ENCODE measurements around the gene COQ5. TPM values are rescaled to one million over a fixed set of nuclear protein-coding genes. Genes with fewer than 3 reads are reported as not detected.

COQ5 gene
- 26.5 TPM for total RNA-seq
- 60.8 TPM for polyA plus RNA-seq (ENCODE audit: insufficient read depth, low read depth, low replicate concordance)
- long read RNA-seq, donor 1, transcript COQ5-201 (7 exons, 1,535 nt): major isoform, 12 of 19 reads
- long read RNA-seq, donor 1, partial matches to known transcripts: 6 of 19 reads
- long read RNA-seq, donor 1, other reads (novel, unspliced or antisense): 0 of 19 reads
- long read RNA-seq, donor 2, transcript COQ5-201 (7 exons, 1,535 nt): major isoform, 15 of 127 reads
- long read RNA-seq, donor 2, partial matches to known transcripts: 99 of 127 reads
- long read RNA-seq, donor 2, other reads (novel, unspliced or antisense): 11 of 127 reads
- long read RNA-seq, donor 3, transcript COQ5-201 (7 exons, 1,535 nt): major isoform, 25 of 157 reads
- long read RNA-seq, donor 3, partial matches to known transcripts: 116 of 157 reads
- long read RNA-seq, donor 3, other reads (novel, unspliced or antisense): 16 of 157 reads
- long read RNA-seq, donor 4, transcript COQ5-201 (7 exons, 1,535 nt): major isoform, 16 of 123 reads
- long read RNA-seq, donor 4, partial matches to known transcripts: 83 of 123 reads
- long read RNA-seq, donor 4, other reads (novel, unspliced or antisense): 24 of 123 reads
- long read RNA-seq, donor 5, partial matches to known transcripts: 0 of 1 reads
- long read RNA-seq, donor 5, other reads (novel, unspliced or antisense): 0 of 1 reads
- long read RNA-seq, donor 6, transcript COQ5-201 (7 exons, 1,535 nt): major isoform, 31 of 59 reads
- long read RNA-seq, donor 6, partial matches to known transcripts: 24 of 59 reads
- long read RNA-seq, donor 6, other reads (novel, unspliced or antisense): 0 of 59 reads
- long read RNA-seq, donor 7, transcript COQ5-201 (7 exons, 1,535 nt): major isoform, 27 of 35 reads
- long read RNA-seq, donor 7, partial matches to known transcripts: 0 of 35 reads
- long read RNA-seq, donor 7, other reads (novel, unspliced or antisense): 8 of 35 reads
- long read RNA-seq, donor 8, transcript COQ5-201 (7 exons, 1,535 nt): major isoform, 13 of 137 reads
- long read RNA-seq, donor 8, partial matches to known transcripts: 108 of 137 reads
- long read RNA-seq, donor 8, other reads (novel, unspliced or antisense): 15 of 137 reads
- long read RNA-seq, donor 9, transcript COQ5-201 (7 exons, 1,535 nt): major isoform, 6 of 45 reads
- long read RNA-seq, donor 9, partial matches to known transcripts: 38 of 45 reads
- long read RNA-seq, donor 9, other reads (novel, unspliced or antisense): 0 of 45 reads
- long read RNA-seq, donor 10, transcript COQ5-201 (7 exons, 1,535 nt): major isoform, 17 of 168 reads
- long read RNA-seq, donor 10, partial matches to known transcripts: 143 of 168 reads
- long read RNA-seq, donor 10, other reads (novel, unspliced or antisense): 8 of 168 reads

- Histone ChIP-seq H3K9ac (ENCODE audit: low read length in 3 of 3) (peak within 1 kb of the TSS; percentile 88 to 95 (median 93)), H3K9me3 (ENCODE audit: control insufficient read depth in 2 of 3, insufficient read depth in 1 of 3, low read length in 3 of 3) (no peaks in the 10 kb centered on the region), H3K27me3 (ENCODE audit: control insufficient read depth, insufficient read depth, low read length) (no peaks in the 10 kb centered on the region), H3K4me1 (ENCODE audit: control insufficient read depth in 2 of 3, insufficient read depth in 2 of 3, low read depth in 1 of 3, low read length in 3 of 3) (peaks cover 0 to 11% (median 0%) of the 10 kb centered on the region in 3 donors), H3K36me3 (ENCODE audit: control insufficient read depth in 2 of 3, insufficient read depth in 3 of 3, low read length in 3 of 3) (no peaks in the 10 kb centered on the region), H3K27ac (ENCODE audit: low read depth in 2 of 2, low read length in 2 of 2) (peak within 1 kb of the TSS; percentile 99), H3K4me3 (ENCODE audit: low read length in 3 of 3) (peak within 1 kb of the TSS; percentile 85 to 97 (median 86))
- no peak for TF ChIP-seq CTCF (IDR thresholded peaks at IDR 0.05; ENCODE audit: borderline replicate concordance, extremely low read depth, insufficient read depth)
- intact Hi-C loops (cut with DNase I): no loop called here
- peak; percentile 94 to 98 (median 95) for DNase-seq
- no peak for FAIRE-seq
Measured at GRCh38 chr12:120528861-120529525, at the start of gene COQ5. COQ5 (minus strand) TSS chr12:120529158; CDS start chr12:120529141, 17 bp downstream.

- Histone ChIP-seq H3K27ac (ENCODE audit: low read depth in 2 of 2, low read length in 2 of 2) (no peak overlapping the region), H3K36me3 (ENCODE audit: control insufficient read depth in 2 of 3, insufficient read depth in 3 of 3, low read length in 3 of 3) (peaks cover 18 to 77% (median 58%) of the 10 kb centered on the region in 3 donors)
Measured at GRCh38 chr12:120574106-120574505, 45.1 kb upstream of the COQ5 start.

More at GRCh38 chr12:120574106-120574505, 45.1 kb upstream of the COQ5 start:
- no peak for TF ChIP-seq CTCF (IDR thresholded peaks at IDR 0.05; ENCODE audit: borderline replicate concordance, extremely low read depth, insufficient read depth)
- intact Hi-C loops (cut with DNase I): no loop called here
- FAIRE-seq (no peak), DNase-seq (no peak)
- Histone ChIP-seq H3K4me1 (ENCODE audit: control insufficient read depth in 2 of 3, insufficient read depth in 2 of 3, low read depth in 1 of 3, low read length in 3 of 3) (no peaks in the 10 kb centered on the region), H3K9me3 (ENCODE audit: control insufficient read depth in 2 of 3, insufficient read depth in 1 of 3, low read length in 3 of 3) (no peaks in the 10 kb centered on the region), H3K27me3 (ENCODE audit: control insufficient read depth, insufficient read depth, low read length) (no peaks in the 10 kb centered on the region), H3K9ac (ENCODE audit: low read length in 3 of 3) (no peak overlapping the region), H3K4me3 (ENCODE audit: low read length in 3 of 3) (no peak overlapping the region)

All from kidney (tissue), 22 donors.